ENCODE results near the gene HIF1A.
"Not testable (repeated sequence)": the region's sequence is repeated elsewhere in the genome, so short reads cannot be mapped to it uniquely, and the experiment has no call there.

Gene HIF1A

DNA sequence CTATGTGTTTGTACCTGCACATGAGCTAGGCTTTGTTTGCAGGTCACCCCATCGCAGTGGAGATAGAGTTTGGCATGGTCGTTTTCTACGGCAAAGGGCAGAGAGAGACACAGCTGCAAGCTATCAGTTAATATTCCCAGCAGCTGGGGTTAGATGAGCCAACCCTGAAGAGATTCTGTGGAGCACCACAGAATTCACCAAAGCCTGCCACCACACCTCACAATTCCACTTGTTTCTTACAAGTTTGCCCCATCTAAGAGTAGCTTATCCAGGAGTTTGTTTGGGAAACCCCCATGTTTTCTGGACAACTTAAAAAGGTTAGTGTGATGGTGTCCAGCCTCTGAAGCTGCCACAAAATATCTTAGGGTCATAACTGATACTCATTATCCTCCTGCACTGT, 20.0 kb upstream of the HIF1A start:
- no peak for FAIRE-seq

DNA sequence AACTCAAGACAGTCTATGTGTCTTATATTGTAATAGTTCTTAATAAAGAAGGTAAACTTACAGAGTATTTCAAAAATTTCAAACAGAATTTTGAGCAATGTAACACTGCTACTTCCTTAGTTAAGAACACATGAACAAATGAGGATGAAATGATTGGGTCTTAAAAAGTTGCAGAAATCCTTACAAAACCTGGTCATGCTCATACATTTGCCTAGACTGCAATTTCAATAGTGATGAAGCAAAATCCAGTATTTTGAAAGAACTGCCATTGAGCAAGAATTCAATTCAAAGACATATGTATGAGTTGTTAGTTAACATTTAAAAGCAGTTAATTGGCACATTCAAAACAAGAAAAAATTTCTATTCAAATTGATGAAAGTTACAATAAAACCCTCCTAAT, 17.8 kb upstream of the HIF1A start:
- no peak for FAIRE-seq

DNA sequence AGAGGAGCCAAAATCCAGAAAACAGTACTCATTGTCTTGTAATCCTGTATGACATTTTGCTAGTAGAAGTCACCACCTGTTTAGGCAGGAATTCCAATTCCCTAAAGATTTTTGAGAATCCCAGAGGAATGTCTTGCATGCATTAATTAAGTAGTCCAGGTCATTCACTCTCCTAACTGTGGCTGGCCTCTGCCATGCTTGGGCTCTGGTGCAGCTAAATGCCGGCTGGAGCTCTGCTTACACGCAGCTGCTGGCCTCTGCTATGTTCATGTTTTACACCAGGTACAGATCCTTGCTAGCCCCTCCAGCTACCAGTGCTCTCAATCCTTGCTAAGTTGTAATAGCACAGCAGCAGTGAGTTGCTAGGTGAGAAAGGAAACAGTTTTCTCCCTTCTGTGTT, 16.3 kb upstream of the HIF1A start:
- FAIRE-seq = no peak

DNA sequence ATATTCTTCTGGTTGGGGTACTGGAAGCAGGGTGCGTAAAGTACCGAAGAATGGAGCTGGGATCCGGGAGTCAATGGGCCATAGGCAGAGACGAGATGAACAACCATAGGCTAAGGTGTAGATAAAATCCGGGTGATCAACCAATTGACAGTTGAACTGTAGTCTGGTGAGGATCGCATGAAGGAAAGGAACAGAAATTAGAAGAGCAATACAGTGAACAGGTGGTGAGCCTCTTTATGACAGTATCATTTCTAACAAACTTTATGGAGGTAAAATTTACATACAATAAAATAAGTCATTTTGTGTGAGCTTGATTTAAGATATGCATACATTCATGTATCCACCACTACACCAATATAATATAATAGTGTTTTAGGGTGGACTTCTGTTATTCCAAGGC, 13.9 kb upstream of the HIF1A start:
- FAIRE-seq = no peak

DNA sequence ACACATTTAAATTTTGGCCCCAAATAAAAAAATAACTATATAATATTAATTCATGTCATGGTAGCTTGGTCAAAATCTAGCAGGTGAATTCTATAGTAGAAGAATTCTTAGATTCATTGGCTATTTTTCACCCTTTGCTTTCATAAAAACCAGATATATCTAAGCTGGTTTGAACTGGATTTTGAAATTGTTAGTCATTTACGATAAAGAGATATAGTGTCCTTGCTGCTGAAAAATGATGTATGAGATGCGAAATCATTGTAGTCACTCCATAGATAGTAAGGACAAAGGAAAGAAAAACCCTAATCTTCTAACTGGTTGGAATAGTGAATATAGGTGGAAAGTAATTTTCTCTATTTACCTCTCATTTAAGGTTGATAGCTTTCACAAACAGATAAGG, 12.2 kb upstream of the HIF1A start:
- no peak for FAIRE-seq

DNA sequence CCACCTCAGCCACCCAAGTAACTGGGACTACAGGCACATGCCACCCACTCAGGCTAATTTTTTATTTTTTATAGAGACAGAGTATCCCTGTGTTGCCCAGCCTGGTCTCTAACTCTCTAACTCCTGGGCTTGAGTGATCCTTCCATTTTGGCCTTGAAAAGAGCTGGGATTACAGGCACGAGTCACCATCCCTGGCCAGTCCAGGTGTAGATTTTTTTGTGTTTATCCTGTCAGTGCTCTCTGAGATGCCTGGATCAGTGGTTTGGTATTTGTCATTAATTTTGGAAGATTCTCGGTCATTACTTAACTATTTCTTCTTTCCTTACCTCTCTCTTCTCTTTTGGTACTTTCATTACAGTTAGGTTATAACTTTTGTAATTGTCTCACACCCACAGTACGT, 5.3 kb upstream of the HIF1A start:
- no peak for FAIRE-seq

DNA sequence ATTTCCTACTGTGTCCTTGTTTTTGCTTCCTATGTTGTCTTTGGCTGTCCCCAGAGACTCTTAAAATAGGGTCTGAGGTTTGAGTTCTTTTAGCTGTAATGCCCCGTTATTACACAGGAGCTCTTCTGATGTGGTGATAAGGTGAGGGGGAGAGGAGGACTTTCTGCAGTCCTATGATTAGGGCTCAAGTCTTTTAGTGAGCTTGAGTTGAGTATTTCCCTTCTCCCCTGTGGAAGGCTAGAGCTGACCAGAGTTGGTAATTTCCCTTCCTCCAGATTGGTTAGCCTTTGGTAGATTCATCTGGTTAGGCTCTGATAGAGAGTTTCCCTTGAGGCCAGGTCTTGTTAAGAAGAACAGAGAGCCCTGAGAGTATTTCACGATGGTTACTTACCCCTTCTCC, 4.3 kb upstream of the HIF1A start:
- no peak for FAIRE-seq

DNA sequence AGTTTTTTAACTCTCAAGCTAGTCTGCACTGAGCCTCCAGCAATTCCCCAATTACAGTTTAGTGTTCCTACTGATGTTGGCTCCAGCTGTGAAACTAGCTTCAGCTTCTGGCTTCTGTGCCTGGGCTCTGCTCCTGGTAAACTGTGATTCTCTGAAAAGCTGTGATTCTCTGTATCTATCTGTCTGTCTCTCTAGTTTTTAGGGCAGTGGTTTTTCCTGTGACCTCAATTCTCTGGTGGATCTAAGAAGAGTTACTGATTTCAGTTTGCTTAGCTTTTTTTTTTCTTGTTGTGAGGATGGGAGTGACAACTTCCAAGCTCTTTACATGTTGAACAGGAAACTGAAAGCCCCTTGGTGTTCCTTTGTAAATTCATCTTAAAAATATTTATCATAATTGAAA, 3.8 kb upstream of the HIF1A start:
- FAIRE-seq = no peak

DNA sequence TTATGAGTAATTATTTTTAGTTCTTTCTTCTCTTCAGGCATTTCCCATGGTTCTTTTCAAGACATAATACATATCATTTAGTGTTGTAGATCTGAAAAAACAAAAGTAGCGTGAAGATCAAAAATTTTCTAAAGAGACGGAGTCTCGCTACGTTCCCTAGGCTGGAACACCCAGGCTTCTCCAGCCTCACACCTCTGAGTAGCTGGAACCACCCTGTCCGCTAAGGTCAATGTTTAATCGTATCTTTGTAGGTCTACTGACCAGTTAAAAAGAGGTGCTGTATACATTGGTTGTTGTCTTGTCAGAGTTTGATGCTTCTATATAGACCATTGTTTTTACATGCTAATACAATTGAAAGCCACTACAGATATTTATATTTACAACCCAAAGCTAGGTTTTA, 1.3 kb upstream of the HIF1A start:
- no peak for FAIRE-seq

DNA sequence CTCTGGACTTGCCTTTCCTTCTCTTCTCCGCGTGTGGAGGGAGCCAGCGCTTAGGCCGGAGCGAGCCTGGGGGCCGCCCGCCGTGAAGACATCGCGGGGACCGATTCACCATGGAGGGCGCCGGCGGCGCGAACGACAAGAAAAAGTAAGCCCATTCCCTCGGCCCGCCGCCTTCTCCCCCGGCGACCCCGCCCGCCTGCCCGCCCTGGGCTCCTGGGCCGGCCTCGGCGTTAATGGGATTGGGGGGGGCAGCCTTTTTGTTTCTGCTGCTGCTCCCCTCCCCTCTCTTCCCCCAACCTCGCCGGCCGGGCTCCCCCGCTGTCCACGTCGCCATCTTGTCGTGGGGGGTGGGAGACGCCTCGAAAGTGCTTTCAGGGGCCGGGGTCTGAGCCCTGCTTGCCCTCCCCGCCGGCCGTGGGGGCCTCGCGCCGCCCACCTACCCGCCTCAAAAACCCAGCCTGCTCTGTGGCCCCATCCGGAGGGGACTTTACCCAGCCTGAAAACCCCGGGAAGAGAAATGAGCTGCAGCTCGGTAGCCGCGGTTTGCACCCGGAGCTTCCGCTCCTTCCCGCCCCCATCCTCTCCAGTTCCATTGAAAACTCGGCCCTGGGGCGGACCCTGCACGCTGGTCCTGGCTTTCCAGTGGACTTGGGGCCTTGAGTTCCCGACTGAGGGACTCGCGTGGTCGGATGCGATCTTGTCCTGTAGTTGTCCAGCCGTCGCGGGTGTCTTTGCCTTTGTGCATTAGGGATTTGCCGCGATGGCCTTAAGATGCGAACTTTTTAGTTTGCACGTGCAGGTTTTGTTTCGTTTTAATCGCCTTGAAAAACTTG, 598 bp downstream of the HIF1A start:
- no peak for FAIRE-seq

DNA sequence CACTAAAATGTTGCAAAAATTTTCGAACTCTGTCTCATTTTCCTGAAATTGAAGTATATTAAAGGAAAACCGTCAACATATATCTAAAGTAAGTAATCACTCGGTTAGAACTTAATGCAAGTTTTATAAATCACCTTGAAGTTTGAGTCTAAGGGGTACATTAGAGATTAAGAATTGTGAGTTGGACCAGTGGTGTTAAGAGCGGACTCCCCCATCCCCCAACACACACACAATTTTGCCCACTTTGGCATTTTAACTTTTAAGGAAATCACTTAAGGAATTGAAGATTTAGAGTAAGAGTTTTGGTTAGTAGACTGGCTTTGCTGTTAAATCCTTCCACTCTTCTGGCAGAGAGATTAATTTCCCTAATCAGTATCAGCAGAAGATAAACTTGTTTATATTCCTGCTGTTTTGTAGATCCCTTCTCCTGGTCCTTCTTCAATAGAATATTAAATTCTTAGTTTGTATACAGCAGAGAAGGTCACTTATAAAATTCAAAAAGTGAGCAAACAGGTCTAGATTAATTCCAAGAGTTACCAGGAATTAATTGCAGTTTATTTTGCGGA, 1.5 kb downstream of the HIF1A start:
- no peak for FAIRE-seq

DNA sequence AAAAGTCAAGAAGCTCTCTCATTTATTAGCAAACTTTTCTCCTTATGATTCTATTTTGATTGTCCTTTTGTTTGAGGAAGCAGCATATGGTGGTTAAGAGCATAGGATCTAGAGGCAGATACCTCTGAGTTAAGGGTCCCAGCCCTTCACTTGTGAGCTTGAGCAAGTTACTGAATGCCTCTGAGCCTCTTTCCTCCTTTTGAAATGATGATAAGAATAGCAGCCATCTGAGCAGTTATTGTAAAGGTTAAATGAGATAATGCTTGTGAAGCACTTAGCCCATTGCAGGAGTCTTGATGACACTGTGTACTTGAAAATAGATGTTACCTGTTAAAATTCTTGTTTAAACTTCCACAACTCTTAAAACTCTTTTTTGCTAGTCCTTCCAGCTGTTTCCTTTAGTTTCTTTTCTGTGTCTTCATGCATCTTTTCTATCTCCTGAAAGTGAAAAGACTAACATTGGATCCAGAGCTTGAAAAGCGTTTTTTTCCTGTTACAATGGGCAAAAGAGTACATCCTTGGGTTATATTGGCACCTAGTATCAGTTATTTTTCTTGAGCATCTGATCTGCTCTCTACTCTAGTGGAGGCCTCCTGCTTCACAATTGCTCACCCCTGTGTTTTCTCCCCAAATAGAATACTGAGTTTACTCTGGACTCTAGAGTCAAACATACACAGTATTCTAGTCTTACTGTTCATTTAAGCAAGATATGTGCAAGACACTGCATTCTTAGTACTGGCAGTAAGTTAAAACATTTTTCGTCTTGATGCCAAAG, 3.1 kb downstream of the HIF1A start:
- FAIRE-seq = no peak

DNA sequence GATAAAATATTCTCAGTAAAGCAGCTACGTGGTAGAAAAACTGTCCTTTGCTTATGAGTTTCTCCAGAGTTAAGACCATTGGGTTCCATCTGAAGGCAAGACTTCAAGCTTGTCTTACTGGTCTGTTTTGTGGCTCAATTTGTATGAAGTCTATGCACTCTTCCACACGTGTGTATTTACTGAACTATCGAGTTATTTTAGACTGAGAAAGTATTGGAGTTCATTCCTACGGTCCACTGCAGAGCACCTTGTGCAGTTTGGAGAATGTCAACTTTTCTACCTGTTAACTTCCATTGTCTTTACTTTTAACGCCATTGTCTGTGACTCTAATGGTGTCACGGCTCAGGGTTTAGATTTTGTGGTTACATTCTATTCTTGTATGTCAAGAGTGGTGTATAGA, 3.7 kb downstream of the HIF1A start:
- FAIRE-seq = no peak

DNA sequence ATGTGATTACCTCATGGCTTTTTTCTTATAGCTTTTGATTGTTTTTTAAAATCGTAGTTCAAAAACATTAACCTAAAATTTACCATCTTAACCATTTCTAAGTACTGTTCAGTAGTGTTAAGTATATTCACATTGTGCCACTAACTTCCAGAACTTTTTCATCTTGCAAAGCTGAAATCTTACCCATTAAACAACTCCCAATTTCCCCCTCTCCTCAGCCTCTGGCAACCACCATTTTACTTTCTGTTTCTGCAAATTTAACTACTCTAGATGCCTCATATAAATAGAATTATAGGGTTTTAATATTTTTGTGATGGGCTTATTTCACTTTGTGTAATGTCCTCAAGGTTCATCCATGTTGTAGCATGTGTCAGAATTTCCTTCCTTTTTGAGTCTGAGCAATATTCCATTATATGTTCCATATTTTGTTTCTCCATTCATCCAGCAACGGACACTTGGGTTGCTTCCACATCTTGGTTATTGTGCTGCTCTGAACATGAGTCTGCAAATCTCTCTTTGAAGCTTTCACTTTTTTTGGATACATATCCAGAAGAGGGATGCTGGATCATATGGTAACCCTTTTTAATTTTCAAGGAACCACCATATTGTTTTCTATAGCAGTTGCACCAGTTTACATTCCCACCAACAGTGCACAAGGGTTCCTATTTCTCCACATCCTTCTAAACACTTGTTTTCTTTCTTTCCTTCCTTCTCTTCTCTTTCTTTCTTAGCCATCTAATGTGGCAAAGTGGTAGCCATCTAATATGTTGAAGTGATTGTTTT, 5.0 kb downstream of the HIF1A start:
- no peak for FAIRE-seq

DNA sequence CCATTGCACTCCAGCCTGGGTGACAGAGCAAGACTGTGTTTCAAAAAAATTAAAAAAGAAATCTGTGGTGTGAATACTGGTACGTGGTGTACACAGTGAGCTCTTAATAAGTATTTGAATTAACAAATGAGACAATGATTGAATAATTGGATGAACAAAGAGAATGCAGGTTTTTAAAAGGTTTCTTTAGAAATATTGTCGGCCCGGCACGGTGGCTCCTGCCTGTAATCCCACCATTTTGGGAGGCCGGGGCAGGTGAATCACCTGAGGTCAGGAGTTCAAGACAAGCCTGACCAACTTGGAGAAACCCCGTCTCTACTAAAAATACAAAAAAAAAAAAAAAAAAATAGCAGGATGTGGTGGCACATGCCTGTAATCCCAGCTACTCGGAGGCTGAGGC, 6.6 kb downstream of the HIF1A start:
- no peak for FAIRE-seq

DNA sequence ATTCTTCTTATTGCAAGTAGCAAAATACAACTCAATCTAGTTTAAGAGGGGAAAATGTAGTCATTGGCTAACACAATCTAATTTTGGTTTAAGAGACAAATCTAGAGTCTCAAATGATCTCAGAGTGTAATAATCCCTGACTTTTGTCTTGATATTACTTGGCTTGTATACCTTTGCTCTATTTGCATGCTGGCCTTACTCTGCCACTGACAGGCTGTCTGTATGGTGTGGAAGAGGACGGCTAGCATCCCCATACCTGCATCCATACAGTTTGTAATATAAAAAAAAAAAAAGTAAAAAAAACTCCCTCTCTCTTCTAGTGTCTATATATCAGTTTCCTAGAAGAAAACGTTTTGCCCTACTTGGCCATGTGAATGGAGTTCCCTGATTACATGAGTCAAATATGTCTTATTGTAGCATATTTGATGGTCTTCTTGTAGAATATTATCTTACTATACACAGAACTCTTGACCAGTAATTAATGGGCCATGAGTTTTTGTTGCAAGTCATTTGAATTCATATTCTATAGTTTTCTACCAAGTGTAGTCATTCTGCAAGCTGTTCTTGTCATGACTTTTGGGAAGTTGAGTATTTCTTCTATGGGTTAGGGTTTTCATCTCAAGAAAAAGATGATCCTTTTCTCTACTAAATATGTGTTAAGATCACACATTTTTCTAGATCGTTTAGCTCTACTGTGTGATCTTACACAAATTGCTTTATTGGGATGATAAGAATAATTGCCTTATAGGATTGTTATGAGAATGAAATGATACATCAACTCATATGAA, 8.2 kb downstream of the HIF1A start:
- FAIRE-seq = no peak

DNA sequence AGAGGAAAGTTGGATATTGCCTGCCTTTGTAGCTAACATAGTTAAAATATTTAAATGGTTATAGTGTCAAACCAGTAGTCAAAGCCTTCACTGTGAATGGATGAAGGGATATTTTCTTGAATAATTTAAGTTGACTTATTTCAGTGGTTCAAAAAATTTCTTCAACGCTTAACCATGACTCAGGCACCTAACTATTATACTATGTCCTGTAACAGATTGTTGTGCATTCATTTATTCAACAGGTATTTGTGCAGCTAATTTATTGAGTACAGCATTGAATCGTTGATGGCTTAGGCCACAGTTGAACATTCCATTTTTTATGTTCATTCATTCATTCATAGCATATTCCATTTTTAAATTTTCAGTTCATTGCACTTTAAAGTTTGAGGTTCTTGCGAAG, 9.2 kb downstream of the HIF1A start:
- no peak for FAIRE-seq

DNA sequence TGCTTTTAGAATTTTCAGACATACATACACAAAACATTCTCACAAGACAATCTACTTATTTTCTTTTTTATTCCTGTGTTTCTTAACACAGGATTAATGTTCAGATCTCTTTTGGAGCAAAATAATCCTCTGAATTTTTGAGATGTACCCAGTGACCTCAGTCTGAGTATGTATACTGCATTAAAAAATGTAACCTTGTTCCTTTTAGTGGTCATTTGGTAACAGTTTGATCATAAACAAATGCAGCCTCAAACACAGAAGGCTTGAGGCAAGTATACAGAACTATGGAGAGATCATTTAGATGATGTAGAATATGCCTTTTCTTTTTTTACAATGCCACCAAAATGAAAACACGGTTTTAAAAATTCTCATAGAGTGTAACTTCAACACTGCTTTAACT, 9.7 kb downstream of the HIF1A start:
- FAIRE-seq = no peak

DNA sequence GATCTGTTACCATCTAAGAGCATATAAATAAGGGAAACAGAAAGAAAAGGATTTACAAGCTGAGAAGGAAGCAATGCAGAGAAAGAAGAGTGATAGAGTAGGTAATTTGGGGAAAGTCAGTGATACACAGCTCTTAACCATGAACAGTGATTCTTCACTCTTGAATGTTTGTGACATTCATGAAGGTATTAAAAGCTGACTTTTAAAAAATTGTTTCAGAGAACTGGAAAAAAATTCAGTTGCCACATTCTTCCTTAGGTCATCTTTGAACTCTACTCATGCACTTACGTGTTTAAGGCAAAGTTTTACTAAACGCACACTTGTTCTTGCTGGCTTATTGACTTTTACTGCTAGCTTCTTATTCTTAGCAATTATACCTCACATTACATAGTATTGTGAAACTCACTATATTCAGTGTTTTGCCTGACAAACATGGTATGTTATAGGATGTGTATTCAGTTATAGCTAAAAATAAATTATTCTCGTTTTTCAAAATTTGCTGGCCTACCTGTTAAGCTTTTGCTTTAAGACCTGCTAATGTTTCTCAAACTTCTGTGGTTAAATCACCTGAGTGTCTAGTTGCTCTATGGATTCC, 10.9 kb downstream of the HIF1A start:
- no peak for FAIRE-seq

DNA sequence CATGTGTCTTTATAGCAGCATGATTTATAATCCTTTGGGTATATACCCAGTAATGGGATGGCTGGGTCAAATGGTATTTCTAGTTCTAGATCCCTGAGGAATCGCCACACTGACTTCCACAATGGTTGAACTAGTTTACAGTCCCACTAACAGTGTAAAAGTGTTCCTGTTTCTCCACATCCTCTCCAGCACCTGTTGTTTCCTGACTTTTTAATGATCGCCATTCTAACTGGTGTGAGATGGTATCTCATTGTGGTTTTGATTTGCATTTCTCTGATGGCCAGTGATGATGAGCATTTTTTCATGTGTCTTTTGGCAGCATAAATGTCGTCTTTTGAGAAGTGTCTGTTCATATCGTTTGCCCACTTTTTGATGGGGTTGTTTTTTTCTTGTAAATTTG, 12.5 kb downstream of the HIF1A start:
- FAIRE-seq = not testable (repeated sequence)

DNA sequence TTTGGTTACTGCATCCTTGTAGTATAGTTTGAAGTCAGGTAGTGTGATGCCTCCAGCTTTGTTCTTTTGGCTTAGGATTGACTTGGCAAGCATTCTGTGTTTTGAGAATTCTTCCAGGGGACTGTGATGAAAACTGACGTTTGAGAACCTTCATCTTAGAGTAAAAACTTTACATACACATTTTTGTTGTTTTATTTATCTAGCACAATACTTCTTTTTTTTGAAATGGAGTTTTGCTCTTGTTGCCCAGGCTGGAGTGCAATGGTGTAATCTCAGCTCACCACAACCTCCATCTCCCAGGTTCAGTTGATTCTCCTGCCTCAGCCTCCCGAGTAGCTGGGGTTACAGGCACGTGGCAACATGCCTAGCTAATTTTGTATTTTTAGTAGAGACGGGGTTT, 13.4 kb downstream of the HIF1A start:
- not testable (repeated sequence) for FAIRE-seq
